Hepatocyte (in vitro differentiated cells): Measurements from ENCODE around the gene STXBP5L. TPM values are rescaled to one million over a fixed set of nuclear protein-coding genes. Genes with fewer than 3 reads are reported as not detected.

Experiments
- DNase-seq: peaks from one replicate; pipeline ENCODE4 v3.0.0-alpha.2; 2016; ENCODE audit warnings: low spot score
- H2AFZ ChIP-seq: fragments of 200-600 bp; sonication (generic); 2 replicates; pipeline ENCODE4 v1.6.0; 2016; ENCODE audit warnings: antibody characterized with exemption, mild to moderate bottlenecking
- H3K27ac ChIP-seq: fragments of 200-600 bp; sonication (generic); 2 replicates; pipeline ENCODE4 v1.5.1; 2016; ENCODE audit warnings: mild to moderate bottlenecking
- H3K27me3 ChIP-seq: fragments of 200-600 bp; sonication (generic); 2 replicates; pipeline ENCODE4 v1.6.1; 2016
- H3K36me3 ChIP-seq: fragments of 200-600 bp; sonication (generic); replicated peaks from 2 replicates; pipeline ENCODE4 v1.5.1; 2016; ENCODE audit warnings: low read depth; ENCODE audit not compliant: insufficient read depth
- H3K4me1 ChIP-seq: fragments of 200-600 bp; sonication (generic); 2 replicates; pipeline ENCODE4 v1.5.1; 2016; ENCODE audit warnings: mild to moderate bottlenecking, moderate library complexity; ENCODE audit not compliant: insufficient read depth
- H3K4me2 ChIP-seq: fragments of 200-600 bp; sonication (generic); 2 replicates; pipeline ENCODE4 v1.6.0; 2016
- H3K4me3 ChIP-seq: fragments of 200-600 bp; sonication (generic); 2 replicates; pipeline ENCODE4 v1.5.1; 2016; ENCODE audit warnings: mild to moderate bottlenecking
- H3K79me2 ChIP-seq: fragments of 200-600 bp; sonication (generic); 2 replicates; pipeline ENCODE4 v1.6.0; 2017; ENCODE audit warnings: mild to moderate bottlenecking
- H3K9me2 ChIP-seq: fragments of 200-600 bp; sonication (generic); replicated peaks from 2 replicates; pipeline ENCODE4 v1.6.0; 2017; ENCODE audit warnings: mild to moderate bottlenecking; ENCODE audit not compliant: insufficient read depth
- H3K9me3 ChIP-seq: fragments of 200-600 bp; sonication (generic); 2 replicates; pipeline ENCODE4 v1.5.1; 2016; ENCODE audit warnings: low read depth, mild to moderate bottlenecking
- H4K20me1 ChIP-seq: fragments of 200-600 bp; sonication (generic); 2 replicates; pipeline ENCODE4 v1.6.0; 2016; ENCODE audit warnings: mild to moderate bottlenecking; ENCODE audit not compliant: insufficient read depth, poor library complexity, severe bottlenecking
- EZH2 ChIP-seq: fragments of 200-600 bp; sonication (generic); IDR thresholded peaks from 2 replicates; pipeline ENCODE4 v1.6.1; 2016; ENCODE audit warnings: antibody characterized with exemption, mild to moderate bottlenecking, borderline replicate concordance
- EZH2phosphoT487 ChIP-seq: fragments of 200-600 bp; sonication (generic); IDR thresholded peaks from one replicate; pipeline ENCODE4 v1.6.1; 2018; ENCODE audit warnings: antibody characterized with exemption, mild to moderate bottlenecking, low read depth, moderate library complexity; ENCODE audit not compliant: unreplicated experiment, severe bottlenecking
- WGBS: methylation state at CpG from one replicate; pipeline ENCODE4 v1.1.6; 2016; ENCODE audit warnings: low lambda C conversion rate; ENCODE audit errors: missing lambda C conversion rate; 5-methylcytosine and 5-hydroxymethylcytosine counted together
- polyA plus RNA-seq: library from polyadenylated mRNA; unstranded; fragments of >200 nt; fragmentation: Nextera tagmentation; extraction: Ambion mirVana; gene quantifications from 2 replicates; pipeline ENCODE4 v1.2.1, GENCODE V29; 2016
- total RNA-seq: library from RNA; depleted of rRNA; stranded (reverse); fragments of >200 nt; gene quantifications from 2 replicates; pipeline ENCODE4 v1.2.3, GENCODE V29; 2014
- TF ChIP-seq, protein P1 (sequence below): fragments of 200-600 bp; sonication (generic); IDR thresholded peaks from 2 replicates; pipeline ENCODE4 v1.5.1; 2016; ENCODE audit warnings: antibody characterized with exemption, mild to moderate bottlenecking; ENCODE audit not compliant: poor library complexity

STXBP5L gene
- total RNA-seq (0.24 and 0.53 TPM in 2 replicates), polyA plus RNA-seq (1.4 TPM in 1 of 2 replicates, not detected in the other)

DNA sequence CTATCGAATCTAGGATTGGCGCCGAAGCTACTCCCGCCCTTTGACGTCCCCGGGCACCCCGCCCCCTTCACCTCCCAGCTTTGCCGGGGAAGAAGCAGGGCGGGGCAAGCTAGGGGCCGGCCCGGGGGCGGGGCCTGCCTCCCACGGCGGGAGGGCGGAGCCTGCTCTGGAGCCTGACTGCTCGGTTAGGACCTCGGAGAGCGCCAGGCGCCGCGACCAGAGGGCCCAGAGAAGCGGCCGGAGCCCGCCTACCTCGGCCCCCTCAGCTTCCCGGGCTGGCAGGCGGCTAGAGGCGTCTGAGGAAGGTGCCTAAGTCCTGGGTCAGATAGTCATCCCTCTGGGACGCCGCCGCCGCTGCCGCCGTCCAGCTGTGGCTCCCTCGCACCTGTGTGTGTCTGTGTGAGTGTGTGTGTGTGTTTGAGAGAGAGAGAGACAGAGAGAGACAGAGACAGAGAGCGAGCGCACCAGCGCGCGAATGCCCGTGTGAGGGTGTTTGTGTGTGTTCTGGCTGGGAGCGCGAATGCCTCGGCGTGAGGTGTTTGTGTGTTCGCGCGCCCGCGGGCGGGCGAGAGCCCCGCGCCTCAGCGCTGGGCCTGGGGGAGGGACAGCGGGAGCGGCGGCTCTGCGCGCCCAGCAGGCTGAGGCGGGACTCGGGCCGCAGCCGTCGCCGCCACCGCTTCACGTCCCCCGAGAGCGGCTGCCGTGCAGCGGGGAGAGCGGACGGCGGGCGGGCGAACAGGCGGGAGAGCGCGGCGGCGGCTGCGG, at the start of gene STXBP5L:
TSS of gene STXBP5L (plus strand) at position 176 of the 765 bp plus-strand sequence. CDS start 1,374 bp downstream, outside the sequence.
- no peaks in the 10 kb centered on the region for H4K20me1 ChIP-seq
- H3K27ac ChIP-seq = no peak within 1 kb of the TSS
- H3K27me3 ChIP-seq = peaks cover 32% of the 10 kb centered on the region
- no peaks in the 10 kb centered on the region for H3K9me3 ChIP-seq
- H3K36me3 ChIP-seq = no peaks in the 10 kb centered on the region
- no peaks in the 10 kb centered on the region for H3K9me2 ChIP-seq
- H3K4me2 ChIP-seq = peak within 1 kb of the TSS; percentile 99
- H3K79me2 ChIP-seq = no peaks in the 10 kb centered on the region
- H3K4me3 ChIP-seq = peak within 1 kb of the TSS; percentile 53
- DNase-seq = peak; percentile 95
- H3K4me1 ChIP-seq = peaks cover 8% of the 10 kb centered on the region
- H2AFZ ChIP-seq = peak within 1 kb of the TSS; percentile 60
- TF ChIP-seq EZH2 (no peak), EZH2phosphoT487 (no peak)
- TF ChIP-seq, protein P1, sequence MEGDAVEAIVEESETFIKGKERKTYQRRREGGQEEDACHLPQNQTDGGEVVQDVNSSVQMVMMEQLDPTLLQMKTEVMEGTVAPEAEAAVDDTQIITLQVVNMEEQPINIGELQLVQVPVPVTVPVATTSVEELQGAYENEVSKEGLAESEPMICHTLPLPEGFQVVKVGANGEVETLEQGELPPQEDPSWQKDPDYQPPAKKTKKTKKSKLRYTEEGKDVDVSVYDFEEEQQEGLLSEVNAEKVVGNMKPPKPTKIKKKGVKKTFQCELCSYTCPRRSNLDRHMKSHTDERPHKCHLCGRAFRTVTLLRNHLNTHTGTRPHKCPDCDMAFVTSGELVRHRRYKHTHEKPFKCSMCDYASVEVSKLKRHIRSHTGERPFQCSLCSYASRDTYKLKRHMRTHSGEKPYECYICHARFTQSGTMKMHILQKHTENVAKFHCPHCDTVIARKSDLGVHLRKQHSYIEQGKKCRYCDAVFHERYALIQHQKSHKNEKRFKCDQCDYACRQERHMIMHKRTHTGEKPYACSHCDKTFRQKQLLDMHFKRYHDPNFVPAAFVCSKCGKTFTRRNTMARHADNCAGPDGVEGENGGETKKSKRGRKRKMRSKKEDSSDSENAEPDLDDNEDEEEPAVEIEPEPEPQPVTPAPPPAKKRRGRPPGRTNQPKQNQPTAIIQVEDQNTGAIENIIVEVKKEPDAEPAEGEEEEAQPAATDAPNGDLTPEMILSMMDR = no peak
- 1% methylated on average over 54 of the region's 83 CpGs for WGBS

DNA sequence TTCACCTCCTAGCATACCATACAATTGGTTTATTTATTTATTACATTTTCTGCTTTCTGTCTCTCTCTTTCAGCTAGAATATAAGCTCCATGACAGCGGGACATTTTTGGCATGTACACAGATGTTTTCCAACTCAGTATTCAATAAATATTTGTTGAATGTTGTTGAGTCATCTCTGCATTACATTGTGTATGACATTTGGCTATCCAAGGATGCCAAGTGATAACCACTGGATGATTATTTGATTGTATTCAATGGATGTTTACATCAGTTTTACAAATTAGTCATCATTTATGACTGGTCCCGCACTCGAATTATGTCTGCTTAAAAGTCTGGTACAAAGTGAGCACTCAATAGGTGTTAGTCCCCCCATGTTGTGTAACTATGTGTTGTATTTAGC, 49.5 kb upstream of the STXBP5L start:
- 91% methylated on average over 3 of the region's 3 CpGs for WGBS
- Histone ChIP-seq H3K4me1 (no peaks in the 10 kb centered on the region), H3K4me2 (no peak overlapping the region), H3K27ac (no peak overlapping the region), H3K79me2 (no peaks in the 10 kb centered on the region), H3K27me3 (no peaks in the 10 kb centered on the region), H4K20me1 (no peaks in the 10 kb centered on the region), H3K4me3 (no peak overlapping the region), H2AFZ (no peak overlapping the region), H3K36me3 (no peaks in the 10 kb centered on the region), H3K9me2 (no peaks in the 10 kb centered on the region), H3K9me3 (no peaks in the 10 kb centered on the region)
- DNase-seq = no peak
- TF ChIP-seq, protein P1 = no peak
- TF ChIP-seq EZH2phosphoT487 (no peak), EZH2 (no peak)

DNA sequence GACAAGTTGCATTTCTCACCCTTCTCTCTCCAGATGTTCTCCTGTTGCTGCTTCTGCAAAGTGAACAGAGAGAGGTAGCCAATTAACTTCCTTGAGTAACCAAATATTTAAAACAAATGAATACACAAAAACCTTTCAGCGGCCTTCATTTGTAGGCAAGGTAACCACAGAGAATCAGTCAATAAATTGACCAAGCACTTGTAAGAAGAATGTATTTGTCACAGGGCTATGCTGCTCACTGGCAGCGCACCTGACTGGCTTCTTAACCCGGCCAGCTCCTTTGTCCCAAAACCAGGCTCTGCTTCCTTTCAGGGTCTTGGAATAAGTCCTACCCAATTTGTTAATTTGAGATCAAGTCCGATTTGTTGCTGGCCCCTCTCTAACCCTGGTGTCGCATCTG, 43.5 kb upstream of the STXBP5L start:
- no peak for TF ChIP-seq EZH2phosphoT487
- Histone ChIP-seq H3K79me2 (no peaks in the 10 kb centered on the region), H3K36me3 (no peaks in the 10 kb centered on the region), H3K27ac (no peak overlapping the region), H4K20me1 (no peaks in the 10 kb centered on the region), H3K27me3 (no peaks in the 10 kb centered on the region), H3K9me2 (no peaks in the 10 kb centered on the region), H3K4me1 (no peaks in the 10 kb centered on the region), H2AFZ (no peak overlapping the region), H3K9me3 (no peaks in the 10 kb centered on the region), H3K4me3 (no peak overlapping the region), H3K4me2 (no peak overlapping the region)
- no peak for DNase-seq
- WGBS = 67% methylated on average over 5 of the region's 5 CpGs

DNA sequence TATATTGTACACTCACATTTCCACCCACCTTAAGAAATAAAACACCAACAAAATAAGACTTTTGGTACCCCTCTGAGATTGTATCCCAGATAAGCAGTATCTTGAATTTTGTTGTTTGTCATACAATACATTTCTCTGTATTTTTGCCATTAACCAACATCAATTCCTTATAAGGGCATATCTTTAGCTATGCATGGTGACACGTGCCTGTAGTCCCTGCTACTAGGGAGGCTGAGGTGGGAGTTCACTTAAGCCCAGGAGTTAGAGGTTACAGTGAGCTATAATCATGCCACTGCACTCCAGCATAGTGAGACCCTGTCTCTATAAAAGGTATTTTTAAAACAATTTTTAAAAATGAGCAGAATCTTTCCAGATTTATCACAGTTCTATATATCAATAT, 32.5 kb upstream of the STXBP5L start:
- no peaks in the 10 kb centered on the region for H3K9me3 ChIP-seq
- no peak overlapping the region for H3K27ac ChIP-seq
- H3K4me2 ChIP-seq = no peak overlapping the region
- WGBS = 89% methylated on average over 1 of the region's 1 CpG
- no peaks in the 10 kb centered on the region for H3K36me3 ChIP-seq
- no peaks in the 10 kb centered on the region for H3K27me3 ChIP-seq
- H3K4me3 ChIP-seq = no peak overlapping the region
- TF ChIP-seq, protein P1 = no peak
- TF ChIP-seq EZH2phosphoT487 = no peak
- no peak for TF ChIP-seq EZH2
- H3K79me2 ChIP-seq = no peaks in the 10 kb centered on the region
- no peaks in the 10 kb centered on the region for H3K9me2 ChIP-seq
- H3K4me1 ChIP-seq = no peaks in the 10 kb centered on the region
- H4K20me1 ChIP-seq = no peaks in the 10 kb centered on the region
- no peak for DNase-seq
- no peak overlapping the region for H2AFZ ChIP-seq
